Panc1 (cell line): ENCODE data around the gene SEC22A. TPM values are rescaled to one million over a fixed set of nuclear protein-coding genes. Genes with fewer than 3 reads are reported as not detected.

Experiments
- ATAC-seq: fragments of 200-7000 bp; cut with Tn5 transposase; 2 replicates; pipeline ENCODE4 v1.9.1; 2020; ENCODE audit warnings: mild to moderate bottlenecking, moderate library complexity
- BruUV-seq: library from RNA; stranded (reverse); fragments of 400-500 nt; replicated peaks from 2 replicates; lab custom pipeline; 2021; lab: Mats Ljungman, UMichigan
- CTCF ChIA-PET: fragments of 300-600 bp; sonication (Branson Sonifier 250); formaldehyde crosslinking; loops from one replicate; lab custom pipeline; 2022; ENCODE audit warnings: antibody characterized with exemption; lab: Charles Lee
- POLR2A ChIA-PET: fragments of 300-600 bp; sonication (Branson Sonifier 250); formaldehyde crosslinking; loops from one replicate; lab custom pipeline; 2022; ENCODE audit warnings: antibody characterized with exemption; lab: Charles Lee
- DNase-seq: peaks from one replicate; pipeline ENCODE4 v3.0.0-alpha.2; 2010; ENCODE audit warnings: low read depth, low spot score
- H3K27ac ChIP-seq: 2 replicates; pipeline ENCODE4 v1.5.1; 2011; ENCODE audit warnings: mild to moderate bottlenecking, low read length, inconsistent platforms
- H3K27me3 ChIP-seq: fragments of 200-500 bp; sonication (Bioruptor generic); 2 replicates; pipeline ENCODE4 v1.6.0; 2014; ENCODE audit warnings: low read length, inconsistent platforms; ENCODE audit not compliant: control insufficient read depth, insufficient read depth
- H3K36me3 ChIP-seq: fragments of 200-500 bp; sonication (Bioruptor generic); 2 replicates; pipeline ENCODE4 v1.5.1; 2014; ENCODE audit warnings: inconsistent platforms, mild to moderate bottlenecking, low read length, moderate library complexity; ENCODE audit not compliant: control insufficient read depth, insufficient read depth
- H3K4me1 ChIP-seq: 2 replicates; pipeline ENCODE4 v1.5.1; 2011; ENCODE audit warnings: inconsistent platforms, mild to moderate bottlenecking, low read length, moderate library complexity; ENCODE audit not compliant: control insufficient read depth, insufficient read depth
- H3K4me3 ChIP-seq, 2 experiments: 2 replicates each; pipeline ENCODE4 v1.5.1; 2011 to 2012; ENCODE audit warnings: low read depth in 2 of 2, low read length in 2 of 2, mild to moderate bottlenecking in 2 of 2, inconsistent platforms in 1 of 2, moderate library complexity in 1 of 2
- H3K9me3 ChIP-seq: fragments of 200-500 bp; sonication (Bioruptor generic); 2 replicates; pipeline ENCODE4 v1.5.1; 2014; ENCODE audit warnings: low read depth, mild to moderate bottlenecking, inconsistent platforms, low read length, moderate library complexity; ENCODE audit not compliant: control insufficient read depth, insufficient read depth
- CTCF ChIP-seq: fragments of 450-650 bp; IDR thresholded peaks from 2 replicates; pipeline ENCODE4 v1.5.1; 2017; ENCODE audit warnings: mild to moderate bottlenecking
- POLR2AphosphoS5 ChIP-seq: IDR thresholded peaks from 2 replicates; pipeline ENCODE4 v1.6.1; 2012; ENCODE audit warnings: mild to moderate bottlenecking, low read depth, low read length, moderate library complexity
- REST ChIP-seq, 2 experiments: IDR thresholded peaks; 2 replicates each; pipeline ENCODE4 v1.6.1; 2011 to 2012; ENCODE audit warnings: low read depth in 2 of 2, control low read depth in 1 of 2, low read length in 1 of 2, mild to moderate bottlenecking in 1 of 2, moderate library complexity in 1 of 2; ENCODE audit not compliant: insufficient read depth in 1 of 2
- SIN3A ChIP-seq: IDR thresholded peaks from 2 replicates; pipeline ENCODE4 v1.6.1; 2012; ENCODE audit warnings: low read depth, mild to moderate bottlenecking, low read length, moderate library complexity, borderline replicate concordance; ENCODE audit not compliant: insufficient read depth
- TCF7L2 ChIP-seq: IDR thresholded peaks from 2 replicates; pipeline ENCODE4 v1.6.1; 2011; ENCODE audit warnings: mild to moderate bottlenecking, low read depth, low read length, inconsistent platforms
- in situ Hi-C: cut with HindIII; loops from 2 replicates; pipeline ENCODE4 v1.10.0; 2016; ENCODE audit warnings: low sequenced_read_pairs, low pct_unique_long_range_greater_than_20kb
- intact Hi-C: fragments of 100-400 bp; cut with micrococcal nuclease; formaldehyde crosslinking; loops from one replicate; pipeline ENCODE4 v1.10.0; 2022; ENCODE audit not compliant: unreplicated experiment
- total RNA-seq: library from RNA; stranded (reverse); gene quantifications from one replicate; pipeline ENCODE4 v1.2.1, GENCODE V29; 2021; ENCODE audit not compliant: unreplicated experiment

The SEC22A gene
- total RNA-seq, 1 experiment from 2014 or later: 22.7 TPM

- in situ Hi-C loops: no loop called here
- no peak for TF ChIP-seq POLR2AphosphoS5
- no peak for TF ChIP-seq SIN3A
- TF ChIP-seq TCF7L2: no peak
- TF ChIP-seq CTCF: no peak
- TF ChIP-seq REST (IDR thresholded peaks at IDR 0.05; ENCODE audit: insufficient read depth in 1 of 2, low read depth in 2 of 2, low read length in 1 of 2): no peak
- ChIA-PET CTCF (no interaction called here), POLR2A (no interaction called here)
- Histone ChIP-seq H3K4me1 (no peaks in the 10 kb centered on the region), H3K4me3 (no peak overlapping the region), H3K36me3 (no peaks in the 10 kb centered on the region), H3K9me3 (no peaks in the 10 kb centered on the region), H3K27ac (no peak overlapping the region), H3K27me3 (peaks cover 13% of the 10 kb centered on the region)
- BruUV-seq: no TSS peak
- intact Hi-C loops: no loop called here
- ATAC-seq: no peak
- DNase-seq: no peak
Observed at GRCh38 chr3:123310741-123311140, 109.0 kb downstream of the SEC22A start.

- Histone ChIP-seq H3K9me3 (no peaks in the 10 kb centered on the region), H3K4me1 (no peaks in the 10 kb centered on the region), H3K36me3 (no peaks in the 10 kb centered on the region), H3K27me3 (peaks cover 16% of the 10 kb centered on the region), H3K4me3 (no peak overlapping the region), H3K27ac (no peak overlapping the region)
- intact Hi-C loops: no loop called here
- TF ChIP-seq SIN3A (no peak), POLR2AphosphoS5 (no peak), CTCF (no peak), TCF7L2 (no peak)
- ChIA-PET POLR2A (no interaction called here), CTCF (no interaction called here)
- in situ Hi-C loops: no loop called here
- DNase-seq (no peak), ATAC-seq (no peak)
- BruUV-seq: no TSS peak
Observed at GRCh38 chr3:123311201-123311600, 109.5 kb downstream of the SEC22A start.
